Stimulated activated CD4-positive, alpha-beta T cell treated with anti-CD3 and anti-CD28 coated beads, Interleukin-4, amount 100 ng/mL, for 48 hours (primary cell): ENCODE data around the gene SHMT1.

Experiments
- DNase-seq, 2 donors: peaks; one replicate each; pipeline ENCODE4 v3.0.0-alpha.2; 2020; ENCODE audit warnings: low read depth in 2 of 2

SHMT1 gene

DNA sequence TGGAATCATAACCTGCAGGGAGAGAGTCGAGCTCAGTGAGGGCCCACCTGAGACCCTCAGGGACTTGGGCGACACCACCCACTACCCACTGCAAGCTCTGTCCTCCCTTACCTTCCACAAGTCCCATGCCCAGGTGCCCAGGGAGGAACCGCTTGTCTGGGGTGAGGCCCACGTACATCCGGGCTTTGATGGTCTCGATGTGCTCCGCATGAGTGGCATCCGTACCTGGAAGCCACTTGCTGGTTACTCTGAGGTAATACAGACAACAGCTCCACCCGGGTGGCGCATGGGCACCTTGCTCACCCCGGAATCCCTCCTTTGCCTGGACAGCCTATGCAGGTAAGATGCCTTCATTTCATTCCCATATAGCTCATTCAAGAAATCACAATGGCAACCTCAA lies 78.1 kb downstream of the SHMT1 start:
- DNase-seq: no peak

DNA sequence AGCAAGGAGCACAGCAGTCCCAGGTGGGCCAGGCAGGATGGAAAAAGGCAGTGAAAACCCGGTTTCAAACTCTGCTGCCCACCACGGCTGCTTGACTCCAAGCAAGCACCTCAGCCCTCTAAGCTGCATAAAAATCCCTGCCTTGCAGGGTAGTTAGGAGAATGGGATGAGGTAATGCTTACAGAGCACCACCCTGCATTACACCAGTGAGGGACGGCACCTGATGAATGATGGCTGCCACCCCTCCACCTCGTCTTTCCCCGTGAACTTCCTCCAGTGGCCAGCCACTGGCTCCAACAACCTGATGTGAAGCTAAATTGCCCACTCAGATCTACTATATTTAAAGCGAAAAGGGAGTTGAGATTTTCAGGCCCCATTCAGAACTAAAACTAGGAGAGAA lies 81.6 kb downstream of the SHMT1 start:
- no peak for DNase-seq

DNA sequence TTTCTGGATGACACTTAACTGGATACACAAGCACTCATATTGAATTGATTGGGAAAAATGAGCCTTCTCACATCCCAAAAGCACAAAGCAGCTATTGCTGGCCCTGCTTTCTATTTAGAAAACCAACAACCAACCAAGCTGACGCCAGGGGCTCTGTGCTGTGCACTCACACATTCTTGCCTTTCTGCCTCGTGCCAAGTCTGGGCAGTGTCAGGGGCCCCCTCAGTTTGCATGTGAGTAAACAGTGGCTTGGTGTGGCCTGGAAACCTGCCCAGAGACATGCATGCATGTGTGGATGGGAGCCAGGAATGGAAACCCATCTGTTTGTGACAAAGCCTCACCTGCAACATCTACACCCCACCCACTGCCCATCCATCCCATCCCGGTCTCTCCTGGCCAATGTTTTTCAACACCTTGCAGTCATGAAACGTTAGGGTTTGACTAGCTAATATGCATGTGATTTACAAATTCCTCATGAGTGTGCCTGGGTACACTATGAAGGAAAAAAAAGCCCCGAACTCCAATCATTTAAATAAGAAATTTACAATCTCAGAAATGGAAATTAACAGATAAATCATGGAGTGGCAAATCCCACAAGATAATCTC lies 82.5 kb downstream of the SHMT1 start:
- no peak for DNase-seq

DNA sequence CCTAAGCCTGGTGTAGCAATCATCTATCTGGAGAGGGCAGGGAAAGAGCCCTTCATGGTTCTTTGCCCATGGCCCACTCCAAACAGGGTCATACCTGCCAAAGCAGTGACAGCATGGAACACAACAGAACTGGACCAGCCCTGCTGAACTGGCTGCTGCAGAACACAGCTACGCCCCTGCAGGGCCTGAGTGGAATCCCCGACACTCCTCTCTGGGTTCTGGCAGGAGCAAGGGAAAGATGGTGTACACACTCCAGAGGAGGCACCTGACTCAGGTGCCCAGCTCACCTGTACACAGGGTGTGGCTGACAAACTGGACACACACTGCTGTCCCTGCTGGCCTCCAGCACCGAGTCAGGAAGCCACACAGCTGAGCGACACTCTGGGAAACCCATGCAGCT lies 83.1 kb downstream of the SHMT1 start:
- no peak for DNase-seq

DNA sequence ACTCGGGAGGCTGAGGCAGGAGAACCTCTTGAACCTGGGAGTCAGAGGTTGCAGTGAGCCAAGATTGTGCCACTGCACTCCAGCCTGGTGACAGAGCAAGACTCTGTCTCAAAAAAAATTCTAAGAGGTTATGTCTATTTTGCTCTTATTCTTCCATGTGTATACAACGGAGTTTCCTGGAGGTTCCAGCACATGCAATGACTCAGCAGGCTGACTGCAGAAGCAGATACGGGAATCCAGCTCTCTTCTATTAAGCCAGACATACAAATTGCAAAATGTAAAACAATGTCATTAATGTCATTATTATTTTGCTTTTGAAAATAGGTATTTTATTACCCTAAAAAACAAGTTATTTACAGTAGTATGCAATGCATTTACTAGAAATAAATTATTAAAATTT lies 84.5 kb downstream of the SHMT1 start:
- no peak for DNase-seq
